Measurements from ENCODE around the gene CCDC18.
"Not testable (repeated sequence)": the region's sequence is repeated elsewhere in the genome, so short reads cannot be mapped to it uniquely, and the experiment has no call there.

The CCDC18 gene

DNA sequence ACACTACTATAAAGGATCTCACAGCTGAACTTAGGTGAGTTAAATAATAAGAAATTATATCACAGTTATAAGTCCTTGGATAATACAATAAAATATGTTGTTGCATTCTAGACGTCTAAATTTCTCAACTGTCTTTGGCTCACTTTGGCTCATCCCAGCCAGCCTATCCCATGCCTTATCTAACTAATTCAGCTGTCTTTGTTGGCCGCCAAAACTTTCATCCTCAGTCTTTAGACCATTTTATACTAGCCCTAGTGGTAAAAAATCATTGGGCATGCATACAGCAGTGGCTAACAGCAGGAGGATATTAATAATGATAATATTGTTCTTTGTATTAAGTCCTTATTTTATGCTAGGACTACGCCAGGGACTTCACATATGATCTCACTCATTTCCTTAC, 59.3 kb downstream of the CCDC18 start:
- DNase-seq (ENCODE audit: low read depth in 2 of 2) = no peak

- DNase-seq (ENCODE audit: low read depth in 2 of 2) = not testable (repeated sequence)
Measured at GRCh38 chr1:93243233-93243632, 62.7 kb downstream of the CCDC18 start.

- no peak for DNase-seq (ENCODE audit: low read depth in 2 of 2)
Measured at GRCh38 chr1:93244298-93245069, 64.0 kb downstream of the CCDC18 start.

GRCh38 chr1:93251966-93252365, 71.4 kb downstream of the CCDC18 start:
- DNase-seq (ENCODE audit: low read depth in 2 of 2) = no peak

DNA sequence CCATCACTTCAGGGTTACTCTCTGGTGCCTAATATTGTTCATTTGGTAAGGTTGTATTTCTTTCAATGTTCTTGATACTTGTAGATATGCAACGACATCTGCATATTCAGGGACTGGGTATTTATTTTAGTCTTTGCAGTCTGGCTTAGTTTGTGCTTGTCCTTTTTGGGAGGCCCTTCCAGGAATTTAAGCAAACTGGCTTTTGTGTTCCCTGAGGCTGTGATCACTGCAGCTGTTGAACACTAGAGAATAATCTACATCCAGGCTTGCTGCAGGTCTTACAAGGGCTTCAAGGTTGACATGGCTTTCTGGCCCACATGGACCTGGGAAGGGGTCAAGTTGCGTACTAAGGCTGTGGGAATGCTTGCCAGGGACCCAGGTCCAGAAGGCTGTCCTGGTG, 72.1 kb downstream of the CCDC18 start:
- DNase-seq (ENCODE audit: low read depth in 2 of 2) = no peak

DNA sequence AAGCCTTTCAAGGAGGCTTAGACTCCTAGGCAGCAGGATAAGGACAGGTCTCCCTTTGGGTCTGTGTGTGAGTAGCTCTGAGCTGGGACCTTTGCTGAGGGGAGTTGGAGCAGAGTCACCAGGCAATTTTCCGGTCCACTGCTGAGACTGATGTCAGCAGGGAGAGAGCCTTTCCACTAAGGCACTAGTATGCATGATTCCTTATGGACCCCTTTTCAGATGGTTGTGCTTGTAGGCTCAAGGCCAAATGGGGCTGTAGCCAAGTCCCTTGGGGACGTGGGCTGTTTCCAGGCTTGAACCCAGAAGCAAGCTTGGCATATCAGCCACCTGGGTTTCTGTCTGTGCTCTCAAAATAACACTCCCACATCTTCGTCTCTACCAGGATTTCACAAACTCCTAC, 73.0 kb downstream of the CCDC18 start:
- no peak for DNase-seq (ENCODE audit: low read depth in 2 of 2)

DNA sequence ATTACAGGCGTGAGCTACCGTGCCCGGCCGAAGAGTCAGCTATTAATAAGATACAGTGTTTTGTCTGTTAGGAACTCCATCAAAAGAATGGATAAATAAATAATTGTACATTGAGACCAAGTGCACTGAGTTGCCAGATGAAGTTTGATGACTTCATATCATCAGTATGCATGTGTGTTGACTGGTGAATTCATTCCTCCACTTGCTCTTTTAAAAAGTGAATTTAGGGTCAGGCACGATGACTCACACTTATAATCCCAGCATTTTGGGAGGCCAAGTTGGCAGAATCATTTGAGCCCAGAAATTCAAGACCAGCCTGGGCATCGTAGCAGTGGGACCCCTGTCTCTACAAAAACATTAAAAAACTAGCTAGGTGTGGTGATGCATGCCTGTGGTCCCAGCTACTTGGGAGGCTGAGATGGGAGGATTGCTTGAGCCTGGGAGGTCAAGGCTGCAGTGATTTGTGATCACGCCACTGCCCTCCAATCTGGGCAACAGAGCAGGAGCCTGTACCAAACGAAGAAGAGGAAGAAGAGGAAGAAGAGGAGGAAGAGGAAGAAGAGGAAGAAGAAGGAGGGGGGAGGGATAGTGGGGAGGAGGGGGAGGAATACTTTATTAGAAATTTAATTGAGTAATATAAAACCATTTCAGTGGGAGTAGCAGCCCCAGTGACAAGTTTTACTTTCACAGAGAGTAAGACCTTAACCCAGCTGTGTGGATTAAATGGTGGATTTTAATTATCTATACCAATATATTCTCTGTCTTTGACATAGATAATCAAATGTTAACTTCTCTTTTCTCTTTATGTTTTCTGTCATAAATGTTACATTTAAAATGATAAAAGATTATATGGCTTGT, 74.9 kb downstream of the CCDC18 start:
- no peak for DNase-seq (ENCODE audit: low read depth in 2 of 2)

- no peak for DNase-seq (ENCODE audit: low read depth in 2 of 2)
Measured at GRCh38 chr1:93256433-93256832, 75.9 kb downstream of the CCDC18 start.

DNA sequence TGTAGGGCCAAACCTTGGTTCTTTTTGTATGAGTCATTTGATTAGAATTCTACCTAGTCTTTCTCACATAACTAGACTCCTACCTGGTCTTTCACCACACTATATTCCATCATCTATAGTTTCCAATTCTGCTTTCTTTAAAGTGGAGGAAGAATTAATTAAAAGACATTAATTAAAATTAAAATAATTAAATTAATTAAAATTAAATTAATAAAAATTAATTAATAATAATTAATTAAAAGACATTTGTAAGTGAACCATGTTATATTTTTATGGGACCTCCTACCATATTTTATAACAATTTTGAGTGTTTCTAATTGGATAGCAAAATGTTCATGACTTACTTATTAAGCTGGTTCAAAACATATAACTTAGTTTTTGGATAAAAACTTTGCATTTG, 77.4 kb downstream of the CCDC18 start:
- DNase-seq (ENCODE audit: low read depth in 2 of 2) = no peak

GRCh38 chr1:93260726-93261125, 80.2 kb downstream of the CCDC18 start:
- not testable (repeated sequence) for DNase-seq (ENCODE audit: low read depth in 2 of 2)

DNA sequence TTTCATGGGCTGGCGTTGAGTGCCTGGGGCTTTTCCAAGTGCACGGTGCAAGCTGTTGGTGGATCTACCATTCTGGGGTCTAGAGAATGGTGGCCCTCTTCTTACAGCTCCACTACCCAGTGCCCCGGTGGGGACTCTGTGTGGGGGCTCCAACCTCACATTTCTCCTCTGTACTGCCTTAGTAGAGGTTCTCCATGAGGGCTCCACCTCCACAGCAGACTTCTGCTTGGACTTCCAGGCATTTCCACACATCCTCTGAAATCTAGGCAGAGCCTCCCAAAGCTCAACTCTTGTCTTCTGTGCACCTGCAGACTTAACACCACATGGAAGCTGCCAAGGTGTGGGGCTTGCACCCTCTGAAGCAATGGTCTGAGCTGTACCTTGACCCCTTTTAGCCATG, 82.1 kb downstream of the CCDC18 start:
- no peak for DNase-seq (ENCODE audit: low read depth in 2 of 2)

- not testable (repeated sequence) for DNase-seq (ENCODE audit: low read depth in 2 of 2)
Measured at GRCh38 chr1:93268888-93269287, 88.4 kb downstream of the CCDC18 start.

GRCh38 chr1:93275262-93275633, 94.7 kb downstream of the CCDC18 start:
- DNase-seq (ENCODE audit: low read depth in 2 of 2) = not testable (repeated sequence)

- DNase-seq (ENCODE audit: low read depth in 2 of 2) = no peak
Measured at GRCh38 chr1:93275634-93276295, 95.2 kb downstream of the CCDC18 start.

GRCh38 chr1:93277530-93277929, 97.0 kb downstream of the CCDC18 start:
- DNase-seq (ENCODE audit: low read depth in 2 of 2) = not testable (repeated sequence)

GRCh38 chr1:93283496-93283895, 103.0 kb downstream of the CCDC18 start:
- DNase-seq (ENCODE audit: low read depth in 2 of 2) = no peak

DNA sequence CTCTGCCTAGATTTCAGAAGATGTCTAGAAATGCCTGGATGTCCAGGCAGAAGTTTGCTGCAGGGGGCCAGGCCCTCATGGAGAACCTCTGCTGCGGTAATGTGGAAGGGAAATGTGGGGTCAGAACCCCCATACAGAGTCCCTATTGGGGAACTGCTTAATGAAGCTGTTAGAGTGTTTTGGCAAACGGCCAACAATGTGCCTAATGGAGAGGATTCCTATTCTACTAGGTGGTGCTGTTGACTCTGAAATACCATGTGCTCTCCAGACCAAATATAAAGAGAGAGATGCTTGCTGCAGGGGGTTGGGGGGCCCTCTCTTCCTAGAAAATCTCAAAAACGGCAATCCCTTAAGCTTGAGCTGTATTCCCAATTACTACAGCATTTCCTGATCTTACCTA, 108.0 kb downstream of the CCDC18 start:
- DNase-seq (ENCODE audit: low read depth in 2 of 2) = no peak

DNA sequence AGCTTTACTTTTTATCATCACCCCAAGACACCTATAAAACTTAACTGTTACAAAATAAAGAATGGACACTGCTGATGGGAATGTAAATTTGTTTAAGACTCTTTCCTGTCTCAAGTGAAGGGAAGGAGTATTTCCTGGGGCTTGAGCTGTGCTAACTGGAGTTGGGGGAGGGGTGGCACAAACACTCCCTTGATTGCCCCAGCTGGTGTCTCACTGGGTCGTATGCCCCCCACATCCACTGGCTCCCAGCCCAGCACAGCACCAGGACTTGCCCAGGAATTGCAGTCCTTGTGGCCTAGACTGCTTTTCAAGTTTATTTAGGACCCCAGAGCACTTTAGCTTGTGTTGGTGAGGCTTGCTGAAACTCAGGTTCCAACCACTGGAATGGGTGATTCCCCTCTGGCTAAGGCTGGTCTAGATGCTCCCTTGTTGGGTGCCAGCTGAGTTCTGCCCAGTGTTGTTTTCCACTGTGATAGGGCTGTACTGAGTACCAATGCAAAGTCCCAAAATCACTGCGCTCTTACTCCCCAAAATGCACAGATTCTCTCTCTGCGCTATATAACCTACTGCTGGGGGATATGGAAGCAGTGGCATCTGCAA, 116.1 kb downstream of the CCDC18 start:
- DNase-seq (ENCODE audit: low read depth in 2 of 2) = no peak

GRCh38 chr1:93301131-93301530, 120.6 kb downstream of the CCDC18 start:
- no peak for DNase-seq (ENCODE audit: low read depth in 2 of 2)

- no peak for DNase-seq (ENCODE audit: low read depth in 2 of 2)
Measured at GRCh38 chr1:93302078-93302477, 121.6 kb downstream of the CCDC18 start.

- DNase-seq (ENCODE audit: low read depth in 2 of 2) = peak; percentile 2 to 19
Measured at GRCh38 chr1:93304716-93305138, 124.2 kb downstream of the CCDC18 start.

- no peak for DNase-seq (ENCODE audit: low read depth in 2 of 2)
Measured at GRCh38 chr1:93306920-93307319, 126.4 kb downstream of the CCDC18 start.

Measured in activated CD8-positive, alpha-beta memory T cell treated with anti-CD3 and anti-CD28 coated beads for 4 hours (primary cell).